ENCODE data around the gene GSTM2. TPM values are rescaled to one million over a fixed set of nuclear protein-coding genes. Genes with fewer than 3 reads are reported as not detected.

The GSTM2 gene
- total RNA-seq, 1 experiment from 2014 or later, result 10.2 TPM

DNA sequence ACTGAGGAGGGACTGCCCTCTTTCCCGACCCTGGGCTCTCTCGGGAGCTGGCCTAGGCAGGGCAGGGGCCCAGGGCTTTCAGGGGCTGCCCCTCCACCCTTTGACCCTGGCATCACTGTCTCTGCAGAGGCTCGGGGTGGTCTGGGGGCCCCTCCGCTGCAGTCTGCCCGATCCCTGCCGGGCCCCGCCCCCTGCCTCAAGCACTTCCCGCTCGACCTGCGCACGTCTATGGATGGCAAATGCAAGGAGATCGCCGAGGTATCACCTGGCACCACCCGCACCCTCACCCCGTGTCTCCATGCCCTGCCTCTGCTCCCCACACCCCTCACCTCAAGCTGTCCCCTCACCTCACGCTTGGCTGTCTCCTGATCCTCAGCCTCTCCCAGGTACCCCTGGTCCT lies 42.7 kb upstream of the GSTM2 start:
- in situ Hi-C loops (cut with HindIII; ENCODE audit: low pct_unique_long_range_greater_than_20kb, low sequenced_read_pairs), result no loop called here
- POLR2A ChIA-PET, result no interaction called here
- CTCF ChIA-PET, result no interaction called here

DNA sequence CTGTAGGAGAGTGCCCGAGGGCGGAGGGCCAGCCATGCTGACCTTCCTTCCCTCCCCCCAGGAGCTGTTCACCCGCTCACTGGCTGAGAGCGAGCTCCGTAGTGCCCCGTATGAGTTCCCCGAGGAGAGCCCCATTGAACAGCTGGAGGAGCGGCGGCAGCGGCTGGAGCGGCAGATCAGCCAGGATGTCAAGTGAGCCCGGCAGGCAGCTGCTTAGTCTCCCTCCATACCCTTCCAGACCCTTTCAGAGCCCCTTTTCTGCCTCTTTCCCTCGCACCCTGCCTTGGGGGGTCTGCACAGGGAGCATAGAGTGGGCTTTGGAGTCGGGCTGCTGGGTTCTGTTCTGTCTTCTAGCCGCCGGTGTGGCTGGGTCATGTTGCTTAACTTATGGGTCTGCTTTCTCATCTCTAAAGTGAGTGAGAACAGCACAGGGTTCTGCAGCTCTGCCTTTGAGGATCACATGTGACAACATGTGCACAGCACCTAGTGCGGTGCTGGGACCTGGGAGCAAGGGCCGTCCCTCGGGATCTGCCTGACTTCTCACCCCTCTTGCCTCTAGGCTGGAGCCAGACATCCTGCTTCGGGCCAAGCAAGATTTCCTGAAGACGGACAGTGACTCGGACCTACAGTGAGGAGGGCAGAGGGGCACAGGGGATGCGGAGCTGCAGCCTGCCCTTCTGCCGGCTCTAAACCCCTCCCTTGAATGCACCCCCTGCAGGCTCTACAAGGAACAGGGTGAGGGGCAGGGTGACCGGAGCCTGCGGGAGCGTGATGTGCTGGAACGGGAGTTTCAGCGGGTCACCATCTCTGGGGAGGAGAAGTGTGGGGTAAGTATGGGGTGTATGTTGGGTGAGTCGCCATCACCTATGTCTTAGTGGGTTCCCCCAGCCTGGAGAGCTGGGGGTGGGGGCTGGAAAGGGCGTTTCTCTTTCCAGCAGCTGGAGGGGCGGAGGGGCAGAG lies 42.0 kb upstream of the GSTM2 start:
- in situ Hi-C loops (cut with HindIII; ENCODE audit: low pct_unique_long_range_greater_than_20kb, low sequenced_read_pairs), result no loop called here
- Histone ChIP-seq H3K36me3 (ENCODE audit: control insufficient read depth, insufficient read depth, low read length) (no peaks in the 10 kb centered on the region), H3K9me3 (ENCODE audit: control insufficient read depth, insufficient read depth, low read depth, low read length) (no peaks in the 10 kb centered on the region), H3K27ac (ENCODE audit: low read length) (no peak overlapping the region), H3K4me1 (ENCODE audit: control insufficient read depth, insufficient read depth, low read length) (peaks cover 8% of the 10 kb centered on the region; the same call in 1 of the 2 replicates), H3K27me3 (ENCODE audit: control insufficient read depth, insufficient read depth, low read length) (no peaks in the 10 kb centered on the region), H3K4me3 (ENCODE audit: low read depth in 2 of 2, low read length in 2 of 2) (no peak overlapping the region)
- TF ChIP-seq POLR2AphosphoS5 (IDR thresholded peaks at IDR 0.05; ENCODE audit: low read depth, low read length), result no peak
- TF ChIP-seq, protein P1, sequence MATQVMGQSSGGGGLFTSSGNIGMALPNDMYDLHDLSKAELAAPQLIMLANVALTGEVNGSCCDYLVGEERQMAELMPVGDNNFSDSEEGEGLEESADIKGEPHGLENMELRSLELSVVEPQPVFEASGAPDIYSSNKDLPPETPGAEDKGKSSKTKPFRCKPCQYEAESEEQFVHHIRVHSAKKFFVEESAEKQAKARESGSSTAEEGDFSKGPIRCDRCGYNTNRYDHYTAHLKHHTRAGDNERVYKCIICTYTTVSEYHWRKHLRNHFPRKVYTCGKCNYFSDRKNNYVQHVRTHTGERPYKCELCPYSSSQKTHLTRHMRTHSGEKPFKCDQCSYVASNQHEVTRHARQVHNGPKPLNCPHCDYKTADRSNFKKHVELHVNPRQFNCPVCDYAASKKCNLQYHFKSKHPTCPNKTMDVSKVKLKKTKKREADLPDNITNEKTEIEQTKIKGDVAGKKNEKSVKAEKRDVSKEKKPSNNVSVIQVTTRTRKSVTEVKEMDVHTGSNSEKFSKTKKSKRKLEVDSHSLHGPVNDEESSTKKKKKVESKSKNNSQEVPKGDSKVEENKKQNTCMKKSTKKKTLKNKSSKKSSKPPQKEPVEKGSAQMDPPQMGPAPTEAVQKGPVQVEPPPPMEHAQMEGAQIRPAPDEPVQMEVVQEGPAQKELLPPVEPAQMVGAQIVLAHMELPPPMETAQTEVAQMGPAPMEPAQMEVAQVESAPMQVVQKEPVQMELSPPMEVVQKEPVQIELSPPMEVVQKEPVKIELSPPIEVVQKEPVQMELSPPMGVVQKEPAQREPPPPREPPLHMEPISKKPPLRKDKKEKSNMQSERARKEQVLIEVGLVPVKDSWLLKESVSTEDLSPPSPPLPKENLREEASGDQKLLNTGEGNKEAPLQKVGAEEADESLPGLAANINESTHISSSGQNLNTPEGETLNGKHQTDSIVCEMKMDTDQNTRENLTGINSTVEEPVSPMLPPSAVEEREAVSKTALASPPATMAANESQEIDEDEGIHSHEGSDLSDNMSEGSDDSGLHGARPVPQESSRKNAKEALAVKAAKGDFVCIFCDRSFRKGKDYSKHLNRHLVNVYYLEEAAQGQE (IDR thresholded peaks at IDR 0.05; ENCODE audit: insufficient read depth in 1 of 2, low read depth in 2 of 2, low read length in 1 of 2), result no peak
- no peak for TF ChIP-seq SIN3A (IDR thresholded peaks at IDR 0.05; ENCODE audit: borderline replicate concordance, insufficient read depth, low read depth, low read length)
- TF ChIP-seq, protein P2, sequence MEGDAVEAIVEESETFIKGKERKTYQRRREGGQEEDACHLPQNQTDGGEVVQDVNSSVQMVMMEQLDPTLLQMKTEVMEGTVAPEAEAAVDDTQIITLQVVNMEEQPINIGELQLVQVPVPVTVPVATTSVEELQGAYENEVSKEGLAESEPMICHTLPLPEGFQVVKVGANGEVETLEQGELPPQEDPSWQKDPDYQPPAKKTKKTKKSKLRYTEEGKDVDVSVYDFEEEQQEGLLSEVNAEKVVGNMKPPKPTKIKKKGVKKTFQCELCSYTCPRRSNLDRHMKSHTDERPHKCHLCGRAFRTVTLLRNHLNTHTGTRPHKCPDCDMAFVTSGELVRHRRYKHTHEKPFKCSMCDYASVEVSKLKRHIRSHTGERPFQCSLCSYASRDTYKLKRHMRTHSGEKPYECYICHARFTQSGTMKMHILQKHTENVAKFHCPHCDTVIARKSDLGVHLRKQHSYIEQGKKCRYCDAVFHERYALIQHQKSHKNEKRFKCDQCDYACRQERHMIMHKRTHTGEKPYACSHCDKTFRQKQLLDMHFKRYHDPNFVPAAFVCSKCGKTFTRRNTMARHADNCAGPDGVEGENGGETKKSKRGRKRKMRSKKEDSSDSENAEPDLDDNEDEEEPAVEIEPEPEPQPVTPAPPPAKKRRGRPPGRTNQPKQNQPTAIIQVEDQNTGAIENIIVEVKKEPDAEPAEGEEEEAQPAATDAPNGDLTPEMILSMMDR (IDR thresholded peaks at IDR 0.05), result no peak
- no peak for TF ChIP-seq TCF7L2 (IDR thresholded peaks at IDR 0.05; ENCODE audit: low read depth, low read length)
- ATAC-seq (no peak), DNase-seq (ENCODE audit: low read depth, low spot score) (no peak)
- BruUV-seq (replicated peaks), result no TSS peak
- ChIA-PET POLR2A (no interaction called here), CTCF (no interaction called here)
- intact Hi-C loops (cut with micrococcal nuclease; ENCODE audit: unreplicated experiment), result no loop called here

More for the DNA sequence above, 42.7 kb upstream of the GSTM2 start:
- no peaks in the 10 kb centered on the region for H3K27me3 ChIP-seq (ENCODE audit: control insufficient read depth, insufficient read depth, low read length)
- H3K4me3 ChIP-seq (ENCODE audit: low read depth in 2 of 2, low read length in 2 of 2), result no peak overlapping the region
- H3K36me3 ChIP-seq (ENCODE audit: control insufficient read depth, insufficient read depth, low read length), result no peaks in the 10 kb centered on the region
- H3K9me3 ChIP-seq (ENCODE audit: control insufficient read depth, insufficient read depth, low read depth, low read length), result no peaks in the 10 kb centered on the region
- no TSS peak for BruUV-seq (replicated peaks)
- ATAC-seq (no peak), DNase-seq (ENCODE audit: low read depth, low spot score) (no peak)
- H3K27ac ChIP-seq (ENCODE audit: low read length), result no peak overlapping the region
- TF ChIP-seq POLR2AphosphoS5 (IDR thresholded peaks at IDR 0.05; ENCODE audit: low read depth, low read length), result no peak
- intact Hi-C loops (cut with micrococcal nuclease; ENCODE audit: unreplicated experiment), result no loop called here
- peaks cover 8% of the 10 kb centered on the region; the same call in 1 of the 2 replicates for H3K4me1 ChIP-seq (ENCODE audit: control insufficient read depth, insufficient read depth, low read length)

All from Panc1 (cell line).